ENCODE results near the gene ARHGAP26. TPM values are rescaled to one million over a fixed set of nuclear protein-coding genes. Genes with fewer than 3 reads are reported as not detected.

The ARHGAP26 gene
- total and polyA plus RNA-seq, 2 experiments from 2014 or later = 9.5 to 16.8 TPM

DNA sequence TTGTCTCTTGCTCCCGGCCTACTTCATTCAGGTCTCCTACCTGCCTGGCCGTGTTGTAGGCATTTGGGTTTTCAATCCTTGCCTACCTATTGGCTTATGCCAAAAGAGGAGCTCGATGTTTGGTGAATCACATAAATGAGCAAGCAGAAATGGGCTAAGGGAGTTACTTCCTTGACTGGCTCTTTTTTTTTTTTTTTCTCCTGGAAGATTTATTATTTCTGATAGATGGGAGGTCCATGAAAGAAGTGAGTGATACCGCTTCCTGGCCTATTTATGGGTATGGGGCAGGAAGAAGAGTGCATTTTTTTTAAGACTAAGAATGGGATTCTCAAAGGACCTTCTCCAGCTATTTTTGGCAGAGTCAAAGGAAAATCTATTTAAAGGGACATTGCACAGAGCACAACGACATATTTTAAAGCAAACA, 294.1 kb downstream of the ARHGAP26 start (continued):
- TF ChIP-seq, protein P1, sequence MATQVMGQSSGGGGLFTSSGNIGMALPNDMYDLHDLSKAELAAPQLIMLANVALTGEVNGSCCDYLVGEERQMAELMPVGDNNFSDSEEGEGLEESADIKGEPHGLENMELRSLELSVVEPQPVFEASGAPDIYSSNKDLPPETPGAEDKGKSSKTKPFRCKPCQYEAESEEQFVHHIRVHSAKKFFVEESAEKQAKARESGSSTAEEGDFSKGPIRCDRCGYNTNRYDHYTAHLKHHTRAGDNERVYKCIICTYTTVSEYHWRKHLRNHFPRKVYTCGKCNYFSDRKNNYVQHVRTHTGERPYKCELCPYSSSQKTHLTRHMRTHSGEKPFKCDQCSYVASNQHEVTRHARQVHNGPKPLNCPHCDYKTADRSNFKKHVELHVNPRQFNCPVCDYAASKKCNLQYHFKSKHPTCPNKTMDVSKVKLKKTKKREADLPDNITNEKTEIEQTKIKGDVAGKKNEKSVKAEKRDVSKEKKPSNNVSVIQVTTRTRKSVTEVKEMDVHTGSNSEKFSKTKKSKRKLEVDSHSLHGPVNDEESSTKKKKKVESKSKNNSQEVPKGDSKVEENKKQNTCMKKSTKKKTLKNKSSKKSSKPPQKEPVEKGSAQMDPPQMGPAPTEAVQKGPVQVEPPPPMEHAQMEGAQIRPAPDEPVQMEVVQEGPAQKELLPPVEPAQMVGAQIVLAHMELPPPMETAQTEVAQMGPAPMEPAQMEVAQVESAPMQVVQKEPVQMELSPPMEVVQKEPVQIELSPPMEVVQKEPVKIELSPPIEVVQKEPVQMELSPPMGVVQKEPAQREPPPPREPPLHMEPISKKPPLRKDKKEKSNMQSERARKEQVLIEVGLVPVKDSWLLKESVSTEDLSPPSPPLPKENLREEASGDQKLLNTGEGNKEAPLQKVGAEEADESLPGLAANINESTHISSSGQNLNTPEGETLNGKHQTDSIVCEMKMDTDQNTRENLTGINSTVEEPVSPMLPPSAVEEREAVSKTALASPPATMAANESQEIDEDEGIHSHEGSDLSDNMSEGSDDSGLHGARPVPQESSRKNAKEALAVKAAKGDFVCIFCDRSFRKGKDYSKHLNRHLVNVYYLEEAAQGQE (IDR thresholded peaks at IDR 0.05; ENCODE audit: unreplicated experiment) = no peak

DNA sequence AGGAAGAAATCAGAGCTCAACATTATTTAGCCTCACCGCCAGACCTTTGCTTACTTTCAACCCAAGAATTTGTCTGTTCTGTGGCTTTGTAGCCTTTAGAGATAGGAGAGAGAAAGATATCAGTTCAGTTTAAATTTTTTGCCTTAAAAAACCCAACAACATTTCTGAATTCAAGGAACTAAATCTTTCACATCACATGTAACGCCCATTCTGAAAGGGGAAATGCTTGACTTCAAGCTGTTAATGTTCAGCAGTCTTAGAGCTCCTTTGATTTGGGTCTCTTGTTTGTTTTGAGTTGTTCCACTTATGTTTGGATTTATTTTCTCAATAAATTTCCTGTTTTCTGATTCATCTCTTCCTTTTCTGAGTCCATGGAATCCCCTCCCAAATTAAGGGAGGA, 294.5 kb downstream of the ARHGAP26 start:
- H3K27ac ChIP-seq (ENCODE audit: low read depth) = no peak overlapping the region
- H3K4me3 Mint-ChIP-seq = no peak overlapping the region
- H3K4me1 Mint-ChIP-seq = peaks cover 33% of the 10 kb centered on the region
- ATAC-seq (no peak), DNase-seq (ENCODE audit: low spot score) (no peak)
- H3K4me1 ChIP-seq (ENCODE audit: insufficient read depth) = peaks cover 19% of the 10 kb centered on the region; the same call in 1 of the 2 replicates
- H3F3A ChIP-seq (replicated peaks; ENCODE audit: low read depth) = no peaks in the 10 kb centered on the region
- no peaks in the 10 kb centered on the region for H3K9me3 Mint-ChIP-seq
- no peak overlapping the region for H3K4me2 ChIP-seq
- peaks cover 10% of the 10 kb centered on the region for H3K36me3 Mint-ChIP-seq (ENCODE audit: low read depth)
- no peak overlapping the region for H3K4me3 ChIP-seq
- peak overlapping the region; percentile 30; the same call in 1 of the 2 replicates for H3K27ac Mint-ChIP-seq
- H3K79me2 ChIP-seq (replicated peaks; ENCODE audit: insufficient read depth) = no peaks in the 10 kb centered on the region
- TF ChIP-seq, protein P1 (IDR thresholded peaks at IDR 0.05; ENCODE audit: unreplicated experiment) = no peak
- no peak for TF ChIP-seq POLR2AphosphoS5 (IDR thresholded peaks at IDR 0.05; ENCODE audit: low read depth)
- no peaks in the 10 kb centered on the region; the same call in 1 of the 2 replicates for H3K36me3 ChIP-seq (ENCODE audit: insufficient read depth)
- H3K27me3 Mint-ChIP-seq (ENCODE audit: insufficient read depth, low read depth, poor library complexity) = peaks cover 2% of the 10 kb centered on the region
- H3K27me3 ChIP-seq (ENCODE audit: insufficient read depth) = no peaks in the 10 kb centered on the region
- H4K20me1 ChIP-seq (replicated peaks; ENCODE audit: insufficient read depth) = no peaks in the 10 kb centered on the region
- no peak overlapping the region for H2AFZ ChIP-seq
- H3K9me2 ChIP-seq (ENCODE audit: insufficient read depth) = peaks cover 3% of the 10 kb centered on the region

DNA sequence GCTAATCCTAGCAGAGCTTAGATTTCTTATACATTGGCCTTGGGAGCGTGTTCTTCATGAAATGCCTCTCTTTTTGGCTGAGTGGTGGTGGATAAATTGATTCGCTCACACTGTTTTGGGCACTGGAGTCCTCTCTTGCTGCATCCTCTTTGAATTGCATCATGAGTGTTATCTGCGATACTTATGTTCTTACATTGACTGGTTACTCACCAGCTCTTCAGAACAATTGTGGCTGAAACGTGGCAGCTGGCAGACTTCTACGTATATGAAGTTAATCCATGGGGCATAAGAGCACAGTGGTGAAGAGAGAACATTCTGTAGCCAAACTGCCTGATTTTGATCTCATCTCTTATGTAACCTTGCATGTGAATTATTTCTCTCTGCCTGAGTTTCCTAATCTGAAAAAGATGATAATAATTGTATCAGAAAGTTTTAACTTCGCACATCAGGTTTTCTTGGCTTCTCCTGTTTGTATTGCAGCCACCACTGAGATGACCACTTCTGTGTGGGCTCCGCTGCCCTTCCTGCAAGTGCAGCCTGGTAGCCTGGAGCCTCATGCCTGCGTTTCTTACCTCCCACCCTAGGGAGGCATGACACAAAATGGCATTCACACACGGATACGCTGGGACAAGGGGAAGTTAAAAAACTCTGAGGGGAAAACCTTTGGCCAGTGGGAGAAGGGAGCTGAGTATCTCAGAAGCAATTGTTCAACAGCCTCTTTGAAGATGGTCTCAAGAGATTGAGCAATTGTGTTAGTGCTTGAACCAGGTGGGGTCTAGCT, 295.2 kb downstream of the ARHGAP26 start:
- TF ChIP-seq, protein P1 (IDR thresholded peaks at IDR 0.05; ENCODE audit: unreplicated experiment) = no peak
- TF ChIP-seq EZH2phosphoT487 (IDR thresholded peaks at IDR 0.05; ENCODE audit: unreplicated experiment) = no peak
- ATAC-seq = no peak
- no peak for DNase-seq (ENCODE audit: low spot score)

More for the DNA sequence above, 295.2 kb downstream of the ARHGAP26 start:
- Histone ChIP-seq H3K4me1 (ENCODE audit: insufficient read depth) (peaks cover 19% of the 10 kb centered on the region; the same call in 1 of the 2 replicates), H3K4me3 (no peak overlapping the region), H2AFZ (no peak overlapping the region), H3K4me2 (no peak overlapping the region), H3K79me2 (replicated peaks; ENCODE audit: insufficient read depth) (no peaks in the 10 kb centered on the region), H3K9me2 (ENCODE audit: insufficient read depth) (peaks cover 7% of the 10 kb centered on the region), H3F3A (replicated peaks; ENCODE audit: low read depth) (no peaks in the 10 kb centered on the region), H3K27me3 (ENCODE audit: insufficient read depth) (no peaks in the 10 kb centered on the region), H3K27ac (ENCODE audit: low read depth) (no peak overlapping the region), H4K20me1 (replicated peaks; ENCODE audit: insufficient read depth) (no peaks in the 10 kb centered on the region), H3K36me3 (ENCODE audit: insufficient read depth) (no peaks in the 10 kb centered on the region; the same call in 1 of the 2 replicates)
- peak overlapping the region; percentile 41; the same call in 1 of the 2 replicates for H3K27ac Mint-ChIP-seq
- H3K4me1 Mint-ChIP-seq = peaks cover 28% of the 10 kb centered on the region
- no peak overlapping the region for H3K4me3 Mint-ChIP-seq
- H3K27me3 Mint-ChIP-seq (ENCODE audit: insufficient read depth, low read depth, poor library complexity) = peaks cover 2% of the 10 kb centered on the region
- H3K9me3 Mint-ChIP-seq = peaks cover 3% of the 10 kb centered on the region; the same call in 1 of the 3 replicates
- H3K36me3 Mint-ChIP-seq (ENCODE audit: low read depth) = peaks cover 15% of the 10 kb centered on the region

All from GM23338 (cell line).